Measurements from ENCODE around the gene CACNA2D3.
"Not testable (repeated sequence)": the region's sequence is repeated elsewhere in the genome, so short reads cannot be mapped to it uniquely, and the experiment has no call there.

Gene CACNA2D3

GRCh38 chr3:55060896-55061719, 938.8 kb downstream of the CACNA2D3 start:
- DNase-seq: no peak

GRCh38 chr3:55061720-55062034, 939.3 kb downstream of the CACNA2D3 start:
- DNase-seq: no peak

GRCh38 chr3:55064164-55064563, 941.8 kb downstream of the CACNA2D3 start:
- no peak for DNase-seq

GRCh38 chr3:55065331-55065730, 943.0 kb downstream of the CACNA2D3 start:
- no peak for DNase-seq

GRCh38 chr3:55066551-55067047, 944.2 kb downstream of the CACNA2D3 start:
- peak; percentile 61 for DNase-seq

GRCh38 chr3:55069950-55070349, 947.6 kb downstream of the CACNA2D3 start:
- no peak for DNase-seq

- no peak for DNase-seq
These were observed 952.4 kb downstream of the CACNA2D3 start for GRCh38 chr3:55074796-55075195.

- no peak for DNase-seq
These were observed 953.5 kb downstream of the CACNA2D3 start for GRCh38 chr3:55075846-55076245.

GRCh38 chr3:55077726-55078125, 955.4 kb downstream of the CACNA2D3 start:
- no peak for DNase-seq

- no peak for DNase-seq
These were observed 956.5 kb downstream of the CACNA2D3 start for GRCh38 chr3:55078876-55079275.

GRCh38 chr3:55085231-55085630, 962.9 kb downstream of the CACNA2D3 start:
- no peak for DNase-seq

- no peak for DNase-seq
These were observed 966.9 kb downstream of the CACNA2D3 start for GRCh38 chr3:55089211-55089610.

- no peak for DNase-seq
These were observed 967.9 kb downstream of the CACNA2D3 start for GRCh38 chr3:55090291-55090690.

GRCh38 chr3:55090746-55091145, 968.4 kb downstream of the CACNA2D3 start:
- DNase-seq: no peak

- DNase-seq: no peak
These were observed 969.3 kb downstream of the CACNA2D3 start for GRCh38 chr3:55091381-55092225.

- DNase-seq: no peak
These were observed 972.3 kb downstream of the CACNA2D3 start for GRCh38 chr3:55094676-55095075.

GRCh38 chr3:55097441-55097840, 975.1 kb downstream of the CACNA2D3 start:
- DNase-seq: no peak

- DNase-seq: no peak
These were observed 983.3 kb downstream of the CACNA2D3 start for GRCh38 chr3:55105647-55106046.

- no peak for DNase-seq
These were observed 984.8 kb downstream of the CACNA2D3 start for GRCh38 chr3:55107187-55107586.

GRCh38 chr3:55111906-55112305, 989.6 kb downstream of the CACNA2D3 start:
- DNase-seq: not testable (repeated sequence)

- no peak for DNase-seq
These were observed 996.1 kb downstream of the CACNA2D3 start for GRCh38 chr3:55118451-55118850.

- DNase-seq: no peak
These were observed 996.9 kb downstream of the CACNA2D3 start for GRCh38 chr3:55119268-55119667.

- DNase-seq: no peak
These were observed 1000.0 kb downstream of the CACNA2D3 start for GRCh38 chr3:55122312-55122711.

Data from right forelimb (tissue), 1 donor.